Stimulated activated memory B cell treated with anti-CD40 and anti-IgM and Interleukin-4, amounts not matched to agents 10 μg/mL and 1 μg/mL and 100 μg/mL, for 72 hours (primary cell): ENCODE data around the gene MKNK2.

ENCODE experiments used
- ATAC-seq: fragments of 150-1000 bp; cut with Tn5 transposase; 2 replicates; pipeline ENCODE4 v1.10.0; 2021
- H3K27ac Mint-ChIP-seq: one replicate; pipeline ENCODE4 v1.8.0; 2022; ENCODE audit warnings: mild to moderate bottlenecking, mixed read lengths
- H3K27me3 Mint-ChIP-seq: one replicate; pipeline ENCODE4 v1.8.0; 2022; ENCODE audit warnings: mixed read lengths
- H3K36me3 Mint-ChIP-seq: one replicate; pipeline ENCODE4 v1.8.0; 2022; ENCODE audit warnings: mixed read lengths
- H3K4me1 Mint-ChIP-seq: one replicate; pipeline ENCODE4 v1.8.0; 2022; ENCODE audit warnings: mixed read lengths
- H3K4me3 Mint-ChIP-seq: one replicate; pipeline ENCODE4 v1.8.0; 2022; ENCODE audit warnings: mild to moderate bottlenecking, moderate library complexity, mixed read lengths
- H3K9me3 Mint-ChIP-seq: one replicate; pipeline ENCODE4 v1.8.0; 2022; ENCODE audit warnings: mixed read lengths

The MKNK2 gene

DNA sequence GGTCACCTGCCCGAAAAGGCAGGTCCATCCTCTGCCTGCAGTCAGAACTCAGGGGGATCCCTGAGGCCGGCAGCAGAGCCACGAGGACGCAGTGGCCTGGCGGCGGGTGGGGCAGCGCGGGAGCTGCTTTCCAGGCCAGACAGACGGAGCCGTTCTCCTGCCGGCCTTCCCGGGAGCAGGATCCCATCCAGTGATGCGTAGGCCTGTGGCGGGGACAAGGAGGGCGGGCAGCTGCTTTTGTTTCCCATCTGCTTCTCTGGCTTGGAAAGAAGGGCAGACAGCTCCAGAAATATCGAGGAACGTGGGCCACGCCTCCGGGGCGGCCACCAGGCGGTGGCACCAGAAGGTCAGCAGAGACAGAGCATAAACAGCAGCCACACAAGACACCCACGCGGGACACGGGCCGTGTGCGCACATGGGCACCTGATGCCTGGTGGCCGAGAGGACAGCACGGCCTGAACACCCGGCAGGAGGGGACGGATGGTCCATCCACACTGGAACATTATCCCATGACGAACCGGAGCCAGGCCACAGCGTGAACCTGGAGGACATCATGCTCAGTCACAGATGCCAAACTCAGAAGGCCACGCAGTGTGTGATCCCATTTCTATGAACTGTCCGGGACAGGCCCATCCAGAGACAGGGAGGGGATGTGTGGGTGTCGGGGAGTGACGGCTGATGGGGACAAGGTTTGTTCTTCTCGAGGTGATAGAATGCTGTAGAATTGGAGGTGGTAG, 13.9 kb upstream of the MKNK2 start:
- Mint-ChIP-seq H3K4me1 (peaks cover 66% of the 10 kb centered on the region), H3K36me3 (no peaks in the 10 kb centered on the region), H3K27me3 (no peaks in the 10 kb centered on the region), H3K4me3 (no peak overlapping the region), H3K27ac (peak overlapping the region; percentile 49), H3K9me3 (no peaks in the 10 kb centered on the region)
- ATAC-seq, result no peak

DNA sequence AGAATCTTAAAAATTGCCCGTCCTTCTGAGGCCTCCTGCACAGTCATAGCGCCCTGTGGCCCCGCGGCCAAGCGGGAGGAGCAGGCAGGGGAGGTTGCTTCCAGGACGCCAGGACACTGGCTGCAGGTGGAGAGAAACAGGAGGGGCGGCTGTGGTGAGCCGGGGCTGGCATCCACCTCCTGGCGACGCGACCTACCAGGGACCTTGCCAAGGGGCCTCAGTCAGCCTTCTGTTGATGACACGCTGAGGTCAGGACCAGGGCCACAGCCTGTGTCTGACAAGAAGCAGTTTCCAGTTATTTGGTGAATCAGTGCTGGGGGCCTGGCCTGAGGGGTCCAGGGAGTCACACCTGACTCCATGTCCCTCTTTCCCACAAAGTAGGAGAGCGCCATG, 13.3 kb upstream of the MKNK2 start:
- no peaks in the 10 kb centered on the region for H3K27me3 Mint-ChIP-seq
- peak overlapping the region; percentile 49 for H3K27ac Mint-ChIP-seq
- H3K4me3 Mint-ChIP-seq, result no peak overlapping the region
- peaks cover 63% of the 10 kb centered on the region for H3K4me1 Mint-ChIP-seq
- H3K9me3 Mint-ChIP-seq, result no peaks in the 10 kb centered on the region
- ATAC-seq, result no peak
- H3K36me3 Mint-ChIP-seq, result no peaks in the 10 kb centered on the region

DNA sequence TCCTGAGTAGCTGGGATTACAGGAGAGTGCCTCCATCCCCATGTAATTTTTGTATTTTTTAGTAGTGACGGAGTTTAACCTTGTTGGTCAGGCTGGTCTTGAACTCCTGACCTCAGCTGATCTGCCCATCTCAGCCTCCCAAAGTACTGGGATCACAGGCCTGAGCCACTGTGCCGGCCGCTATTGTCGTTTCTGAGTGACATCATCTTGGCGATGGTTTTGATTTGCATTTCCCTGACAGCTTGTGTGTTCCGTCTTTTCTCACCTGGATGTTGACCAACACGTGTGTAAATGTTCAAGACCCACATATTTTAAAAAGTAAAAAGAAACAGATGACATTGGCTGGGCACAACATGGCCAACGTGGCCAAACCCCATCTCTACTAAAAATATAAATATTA, 12.8 kb upstream of the MKNK2 start:
- H3K9me3 Mint-ChIP-seq, result no peaks in the 10 kb centered on the region
- peaks cover 57% of the 10 kb centered on the region for H3K4me1 Mint-ChIP-seq
- peak overlapping the region; percentile 24 for H3K27ac Mint-ChIP-seq
- ATAC-seq, result no peak
- no peaks in the 10 kb centered on the region for H3K36me3 Mint-ChIP-seq
- peak overlapping the region; percentile 64 for H3K4me3 Mint-ChIP-seq
- no peaks in the 10 kb centered on the region for H3K27me3 Mint-ChIP-seq

DNA sequence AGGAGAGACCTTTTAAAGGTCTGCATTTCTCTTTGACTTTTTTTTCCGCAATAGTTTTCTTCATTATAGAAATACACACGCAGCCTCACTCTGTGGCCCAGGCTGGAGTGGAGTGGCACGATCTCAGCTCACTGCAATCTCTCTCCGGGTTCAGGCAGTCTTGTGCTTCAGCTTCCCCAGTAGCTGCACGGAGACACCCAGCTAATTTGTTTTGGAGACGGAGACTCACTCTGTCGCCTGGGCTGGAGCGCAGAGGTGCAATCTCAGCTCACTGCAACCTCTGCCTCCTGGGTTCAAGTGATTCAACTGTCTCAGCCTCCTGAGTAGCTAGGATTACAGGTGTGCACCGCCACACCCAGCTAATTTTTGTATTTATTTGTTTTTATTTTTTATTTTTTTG, 11.7 kb upstream of the MKNK2 start:
- Mint-ChIP-seq H3K36me3 (no peaks in the 10 kb centered on the region), H3K4me3 (peak overlapping the region; percentile 90), H3K27me3 (no peaks in the 10 kb centered on the region), H3K4me1 (peaks cover 56% of the 10 kb centered on the region), H3K27ac (peak overlapping the region; percentile 93), H3K9me3 (no peaks in the 10 kb centered on the region)
- ATAC-seq, result no peak

DNA sequence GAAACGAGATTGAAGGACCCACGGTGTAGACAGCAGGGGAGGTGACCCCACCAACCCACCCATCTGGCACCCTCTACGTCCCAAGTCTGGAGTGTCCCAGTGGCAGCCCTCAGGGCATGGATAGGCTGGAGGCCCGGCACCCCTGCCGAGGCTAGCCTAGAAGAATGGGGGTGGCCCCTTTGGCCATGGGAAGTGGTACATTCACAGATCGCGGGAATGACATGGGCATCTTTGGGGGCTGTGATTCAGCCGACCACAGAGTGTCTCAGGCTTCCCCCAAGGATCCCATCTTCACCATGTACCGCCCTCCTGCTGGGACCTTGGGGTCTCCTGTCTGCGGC, 11.3 kb upstream of the MKNK2 start:
- H3K4me1 Mint-ChIP-seq, result peaks cover 53% of the 10 kb centered on the region
- peak overlapping the region; percentile 93 for H3K27ac Mint-ChIP-seq
- H3K36me3 Mint-ChIP-seq, result no peaks in the 10 kb centered on the region
- ATAC-seq, result no peak
- H3K9me3 Mint-ChIP-seq, result no peaks in the 10 kb centered on the region
- no peaks in the 10 kb centered on the region for H3K27me3 Mint-ChIP-seq
- peak overlapping the region; percentile 90 for H3K4me3 Mint-ChIP-seq

DNA sequence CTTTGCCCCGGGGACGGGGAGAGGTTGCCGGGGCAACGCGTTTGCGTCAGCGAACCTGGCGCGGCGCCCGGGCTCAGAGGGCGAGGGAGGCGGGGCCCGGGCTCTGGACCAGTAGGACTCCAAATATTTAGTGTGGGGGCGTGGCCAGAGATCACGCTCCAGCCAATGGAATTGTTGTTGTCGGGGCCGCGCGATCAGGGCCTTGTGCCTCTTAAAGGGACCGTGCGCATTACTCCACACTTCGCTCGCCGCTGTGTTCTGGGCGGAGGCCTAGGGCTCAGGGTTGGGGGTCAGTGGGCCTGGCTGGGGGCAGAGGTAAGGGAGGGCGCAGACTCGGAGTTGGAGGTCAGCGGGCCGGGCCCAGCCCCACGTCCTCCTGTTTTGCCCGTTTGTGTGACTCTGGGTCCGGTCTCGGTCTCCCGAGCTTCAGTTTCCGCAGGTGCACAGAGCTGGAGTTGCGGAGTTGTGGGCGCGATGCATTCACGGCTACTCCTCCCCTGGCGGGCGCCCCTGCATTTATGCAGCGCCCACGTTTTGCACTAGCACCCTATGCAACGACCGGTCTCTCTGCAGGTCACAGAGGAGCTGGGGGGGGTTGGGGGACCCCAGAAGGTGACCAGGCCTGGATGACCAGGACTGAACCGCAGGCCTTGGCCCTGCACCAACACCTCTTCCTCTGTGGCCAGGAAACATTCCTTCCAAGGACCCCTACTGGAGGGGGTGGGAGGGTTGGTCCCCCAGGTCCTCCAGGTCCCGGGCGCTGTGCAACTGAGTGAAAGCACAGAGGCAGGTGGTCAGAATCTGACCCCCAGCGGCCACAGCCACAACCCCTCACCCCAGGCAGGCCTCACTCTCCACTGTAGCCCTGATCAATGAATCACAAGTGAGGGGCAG, 10.7 kb upstream of the MKNK2 start:
- Mint-ChIP-seq H3K27me3 (no peaks in the 10 kb centered on the region), H3K4me3 (peak overlapping the region; percentile 90), H3K27ac (peak overlapping the region; percentile 93), H3K9me3 (no peaks in the 10 kb centered on the region), H3K4me1 (peaks cover 58% of the 10 kb centered on the region), H3K36me3 (no peaks in the 10 kb centered on the region)
- peak; percentile 94 for ATAC-seq

DNA sequence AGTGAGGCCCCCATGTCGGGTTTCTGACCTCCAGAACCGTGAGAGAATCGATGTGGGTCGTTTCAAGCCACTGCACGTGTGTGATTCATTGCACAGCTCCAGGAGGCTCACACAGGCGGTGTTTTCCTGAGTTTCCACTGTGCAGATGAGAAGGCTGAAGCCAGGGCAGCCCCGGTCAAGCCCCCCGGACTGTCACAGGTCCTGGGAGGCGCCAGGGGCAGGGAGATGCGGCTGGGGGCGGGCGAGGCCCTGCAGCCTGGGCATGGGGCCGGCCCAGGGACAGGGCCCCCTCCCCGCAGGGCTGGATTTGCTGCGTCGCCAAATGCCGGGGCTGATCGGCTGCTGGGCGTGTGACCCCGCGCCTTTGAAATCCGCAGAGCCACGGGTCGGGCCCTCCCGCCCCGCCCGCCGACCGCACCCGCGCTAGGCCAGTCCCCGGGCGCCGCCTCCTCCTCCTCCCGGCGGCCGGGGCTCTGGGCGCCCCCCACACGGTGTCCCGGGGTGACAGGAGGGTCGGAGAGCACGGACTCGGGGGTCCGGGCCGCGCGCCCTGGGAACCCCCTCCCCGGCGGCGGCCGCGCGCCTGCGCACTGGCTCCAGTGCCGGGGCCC, 9.9 kb upstream of the MKNK2 start:
- ATAC-seq, result peak; percentile 65
- Mint-ChIP-seq H3K9me3 (no peaks in the 10 kb centered on the region), H3K4me3 (peak overlapping the region; percentile 90), H3K27ac (peak overlapping the region; percentile 93), H3K27me3 (no peaks in the 10 kb centered on the region), H3K4me1 (peaks cover 65% of the 10 kb centered on the region), H3K36me3 (no peaks in the 10 kb centered on the region)

DNA sequence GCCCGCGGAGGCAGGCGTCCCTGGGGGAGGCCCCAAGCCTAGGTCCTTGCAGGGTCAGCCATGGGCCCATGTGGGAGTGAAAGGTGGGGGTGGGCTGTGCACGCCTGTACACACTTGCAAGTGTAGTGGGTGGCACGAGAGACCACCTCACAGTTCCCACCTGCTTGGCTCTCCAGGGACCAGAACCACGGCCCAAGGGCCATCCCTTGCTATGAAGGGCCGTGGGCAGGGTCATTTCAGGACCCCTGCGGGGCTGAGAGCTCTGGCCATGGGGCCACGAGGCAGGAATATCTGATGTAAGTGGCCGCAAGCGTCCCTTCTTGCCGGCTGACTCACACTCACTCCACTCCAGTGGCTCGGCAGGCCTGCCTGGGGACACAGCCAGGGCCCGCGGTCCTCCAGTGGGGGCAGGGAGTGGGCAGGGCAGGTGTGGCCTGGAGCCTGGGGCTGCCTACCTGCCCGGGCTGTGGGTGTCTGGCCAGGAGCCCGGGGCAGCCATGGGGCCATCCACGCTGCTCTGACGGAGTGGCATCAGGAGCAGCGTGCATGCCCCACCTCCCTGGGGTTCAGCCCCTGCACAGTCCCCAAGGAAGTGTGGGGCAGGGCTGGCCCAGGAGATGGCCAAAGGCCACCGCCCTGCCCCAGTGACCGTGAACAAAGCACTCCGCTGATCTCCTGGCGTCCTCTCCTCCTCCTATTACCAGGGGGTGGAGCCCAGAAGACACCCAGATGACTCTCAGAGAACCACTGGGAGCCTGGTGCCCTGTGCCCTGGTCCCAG, 8.6 kb upstream of the MKNK2 start:
- H3K27me3 Mint-ChIP-seq, result no peaks in the 10 kb centered on the region
- peak overlapping the region; percentile 93 for H3K27ac Mint-ChIP-seq
- H3K4me1 Mint-ChIP-seq, result peaks cover 72% of the 10 kb centered on the region
- no peaks in the 10 kb centered on the region for H3K9me3 Mint-ChIP-seq
- H3K4me3 Mint-ChIP-seq, result peak overlapping the region; percentile 90
- no peaks in the 10 kb centered on the region for H3K36me3 Mint-ChIP-seq
- no peak for ATAC-seq

DNA sequence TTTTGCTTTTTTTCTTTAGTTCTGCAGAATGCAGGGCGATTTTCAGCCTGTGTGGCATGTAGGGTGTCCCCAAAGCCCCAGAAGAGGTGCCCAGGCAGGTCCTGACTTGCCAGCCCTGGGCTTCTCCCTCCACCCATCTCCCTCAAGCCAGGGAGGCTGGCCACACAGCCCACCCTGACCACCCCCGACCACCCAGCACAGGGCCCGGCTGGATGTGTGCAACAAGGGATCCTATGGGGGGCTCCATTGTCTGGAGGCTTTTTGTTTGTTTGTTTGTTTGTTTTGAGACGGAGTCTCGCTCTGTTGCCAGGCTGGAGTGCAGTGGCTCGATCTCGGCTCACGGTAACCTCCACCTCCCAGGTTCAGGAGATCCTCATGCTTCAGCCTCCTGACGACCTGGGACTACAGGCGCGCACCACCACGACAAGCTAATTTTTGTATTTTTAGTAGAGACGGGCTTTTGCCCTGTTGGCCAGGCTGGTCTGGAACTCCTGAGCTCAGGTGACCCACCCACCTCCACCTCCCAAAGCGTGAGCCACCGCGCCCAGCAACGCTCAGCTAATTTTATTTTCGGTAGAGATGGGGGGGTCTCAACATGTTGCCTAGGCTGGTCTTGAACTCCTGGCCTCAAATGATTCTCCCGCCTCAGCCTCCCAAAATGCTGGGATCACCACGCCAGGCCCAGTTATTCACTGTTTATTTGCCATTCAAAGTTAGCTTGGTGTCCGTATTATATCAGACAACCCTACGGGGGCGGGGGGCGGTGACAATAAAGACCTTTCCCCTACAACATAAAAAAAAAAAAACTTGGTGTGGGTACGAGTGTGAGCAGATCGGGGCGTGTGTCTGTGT, 7.8 kb upstream of the MKNK2 start:
- Mint-ChIP-seq H3K27me3 (no peaks in the 10 kb centered on the region), H3K4me3 (no peak overlapping the region), H3K36me3 (no peaks in the 10 kb centered on the region), H3K9me3 (no peaks in the 10 kb centered on the region), H3K27ac (peak overlapping the region; percentile 96), H3K4me1 (peaks cover 72% of the 10 kb centered on the region)
- ATAC-seq, result no peak

DNA sequence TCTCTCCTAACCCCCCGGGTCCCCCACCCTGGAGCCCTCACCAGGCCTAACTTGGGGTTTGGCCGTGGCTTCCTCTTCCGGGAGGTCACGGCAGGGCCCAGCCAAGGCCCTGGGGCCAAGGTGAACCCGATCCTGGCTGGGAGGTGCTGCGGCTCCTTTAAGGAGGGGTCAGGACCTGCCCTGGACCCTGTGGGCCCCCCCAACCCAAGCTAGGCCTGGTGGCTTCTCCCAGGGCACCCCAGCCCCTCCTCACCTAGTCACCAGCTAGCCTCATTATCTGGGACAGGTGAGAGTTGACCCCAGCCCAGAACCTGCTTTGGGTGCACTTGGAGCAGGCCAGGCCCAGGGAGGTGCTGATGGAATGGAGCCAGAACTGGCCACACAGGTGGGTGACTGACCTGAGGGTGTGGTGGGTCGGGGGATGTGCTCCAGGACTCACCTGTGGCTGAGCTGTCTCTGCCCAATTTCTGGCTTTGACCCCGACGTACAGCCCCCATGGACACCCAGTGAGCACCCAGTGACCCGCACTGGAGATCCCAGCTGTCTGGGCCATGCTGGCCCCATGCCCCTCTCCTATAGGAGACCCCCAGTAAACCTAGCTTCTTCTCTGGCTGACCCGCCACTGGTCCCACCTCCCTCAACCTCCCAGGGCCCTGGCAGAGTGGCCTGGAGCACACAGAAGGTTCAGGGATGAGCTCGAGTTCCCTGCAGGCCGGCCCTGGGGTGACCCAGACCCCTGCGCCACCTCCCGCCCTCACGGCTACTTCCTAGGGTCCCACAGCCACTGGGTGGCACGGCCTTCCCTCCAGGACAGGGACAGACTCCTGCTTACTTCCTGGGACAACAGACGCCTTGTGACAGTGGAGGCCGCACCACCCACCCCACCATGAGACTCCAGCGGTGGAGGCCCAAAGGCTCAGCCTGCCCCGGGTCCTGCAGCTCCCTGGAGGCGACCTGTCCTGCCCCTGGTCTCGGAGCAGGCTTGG, 6.7 kb upstream of the MKNK2 start:
- Mint-ChIP-seq H3K4me1 (peaks cover 70% of the 10 kb centered on the region), H3K27me3 (no peaks in the 10 kb centered on the region), H3K27ac (peak overlapping the region; percentile 96), H3K36me3 (no peaks in the 10 kb centered on the region), H3K4me3 (no peak overlapping the region), H3K9me3 (no peaks in the 10 kb centered on the region)
- ATAC-seq, result no peak

DNA sequence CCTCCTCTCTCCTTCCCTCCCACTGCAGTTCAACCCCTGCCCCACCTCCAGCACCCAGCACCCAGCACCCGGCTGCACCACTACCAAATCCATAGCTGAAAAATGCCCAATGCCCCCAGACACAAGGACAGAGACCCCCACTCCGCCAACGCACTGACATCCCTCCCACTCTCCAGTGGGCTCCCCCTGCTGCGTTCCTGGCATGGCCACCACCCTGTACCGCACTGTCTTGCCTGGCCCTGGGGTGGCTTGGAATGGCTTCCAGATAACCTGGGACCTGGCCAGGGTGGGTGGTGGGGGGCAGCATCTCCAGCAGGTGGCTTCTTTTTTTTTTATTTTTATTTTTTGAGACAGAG, 5.8 kb upstream of the MKNK2 start:
- H3K9me3 Mint-ChIP-seq, result no peaks in the 10 kb centered on the region
- no peaks in the 10 kb centered on the region for H3K27me3 Mint-ChIP-seq
- peak overlapping the region; percentile 96 for H3K27ac Mint-ChIP-seq
- ATAC-seq, result no peak
- H3K4me3 Mint-ChIP-seq, result peak overlapping the region; percentile 66
- peaks cover 71% of the 10 kb centered on the region for H3K4me1 Mint-ChIP-seq
- H3K36me3 Mint-ChIP-seq, result no peaks in the 10 kb centered on the region

DNA sequence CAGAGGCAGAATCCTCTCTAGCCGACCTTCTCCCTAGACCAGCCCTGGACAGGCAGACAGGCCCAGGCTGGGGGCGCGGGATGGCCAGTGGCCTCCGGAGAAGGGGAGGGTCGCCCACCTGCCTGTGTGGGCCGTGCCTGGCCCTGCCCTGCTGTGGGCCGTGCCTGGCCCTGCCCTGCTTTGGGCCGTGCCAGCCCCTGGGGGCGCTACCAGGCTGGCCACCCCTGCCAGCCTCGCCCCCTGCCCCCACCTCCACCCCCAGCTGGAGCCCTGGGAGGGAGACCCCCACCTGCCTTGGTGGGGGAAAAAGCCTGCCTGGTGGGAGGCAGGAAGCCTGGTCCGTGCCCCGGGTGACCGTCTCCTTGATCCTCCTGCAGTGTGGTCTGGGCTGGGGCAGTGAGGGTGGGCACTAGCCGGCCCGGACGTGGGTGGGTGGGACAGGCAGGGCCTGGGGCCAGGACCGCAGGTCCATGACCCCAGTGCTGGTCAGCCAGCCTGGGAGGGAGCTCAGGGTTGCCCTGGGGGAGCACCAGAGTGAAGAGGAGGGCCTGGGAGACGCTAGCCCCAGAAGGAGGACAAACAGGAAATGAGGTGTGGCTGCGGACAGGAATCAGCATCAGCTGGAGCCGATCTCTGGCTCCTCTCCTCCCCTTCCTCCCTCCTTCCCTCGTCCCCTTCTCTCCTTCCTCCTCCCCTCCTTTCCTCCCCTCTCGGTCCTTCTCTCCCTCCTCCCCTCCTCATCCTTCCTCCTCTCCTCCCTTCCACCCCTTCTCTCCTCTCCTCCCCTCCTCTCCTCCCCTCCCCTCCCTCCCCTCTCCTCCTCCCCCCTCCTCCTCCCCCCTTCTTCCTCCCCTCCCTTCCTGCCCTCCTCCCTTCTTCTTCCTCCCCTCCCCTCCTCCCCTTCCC, 5.1 kb upstream of the MKNK2 start:
- H3K4me1 Mint-ChIP-seq, result peaks cover 78% of the 10 kb centered on the region
- H3K27me3 Mint-ChIP-seq, result no peaks in the 10 kb centered on the region
- no peak for ATAC-seq
- no peaks in the 10 kb centered on the region for H3K9me3 Mint-ChIP-seq
- H3K27ac Mint-ChIP-seq, result peak overlapping the region; percentile 96
- peak overlapping the region; percentile 71 for H3K4me3 Mint-ChIP-seq
- no peaks in the 10 kb centered on the region for H3K36me3 Mint-ChIP-seq

DNA sequence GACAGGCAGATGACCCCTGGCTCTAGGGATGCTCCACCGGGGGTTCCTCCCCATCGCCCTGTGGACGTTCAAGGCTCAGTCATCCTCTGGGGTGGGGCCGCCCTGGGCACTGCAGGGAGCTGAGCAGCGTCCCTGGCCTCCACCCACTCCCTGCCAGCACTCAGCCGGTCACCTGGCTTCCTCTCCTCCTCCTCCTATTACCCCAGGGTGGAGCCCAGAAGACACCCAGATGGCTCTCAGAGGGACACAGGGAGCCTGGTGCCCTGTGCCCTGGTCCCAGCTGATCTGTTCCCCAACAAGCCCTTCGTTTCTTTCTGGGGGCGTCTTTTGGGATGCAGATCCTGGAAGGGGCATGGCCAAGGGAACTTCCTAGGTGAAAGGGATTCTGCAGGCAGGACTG, 3.7 kb upstream of the MKNK2 start:
- peaks cover 6% of the 10 kb centered on the region for H3K36me3 Mint-ChIP-seq
- peak overlapping the region; percentile 96 for H3K27ac Mint-ChIP-seq
- no peak for ATAC-seq
- H3K27me3 Mint-ChIP-seq, result no peaks in the 10 kb centered on the region
- no peaks in the 10 kb centered on the region for H3K9me3 Mint-ChIP-seq
- peak overlapping the region; percentile 40 for H3K4me3 Mint-ChIP-seq
- peaks cover 67% of the 10 kb centered on the region for H3K4me1 Mint-ChIP-seq
